Right lobe of liver (tissue), 4 donors: Measurements from ENCODE around the gene SRCIN1.

Experiments
- POLR2A ChIP-seq: fragments of 450-650 bp; IDR thresholded peaks from one replicate; pipeline ENCODE4 v1.6.1; 2017; ENCODE audit warnings: antibody characterized with exemption, mild to moderate bottlenecking
- TF ChIP-seq, protein P1 (sequence below), 4 donors: fragments of 200-600 bp in 3 of 4; fragments of 450-650 bp in 1 of 4; IDR thresholded peaks; one replicate each; pipeline versions ENCODE4 v1.5.1 to v1.8.0; 2016 to 2022; ENCODE audit warnings: antibody characterized with exemption in 4 of 4, mild to moderate bottlenecking in 2 of 4
- donor health status: DM: no; HTN: no; CAD: no.
- donor health status: DM: no; HTN: no; CAD: no.
- donor health status: DM: no; HTN: yes; CAD: no.

DNA sequence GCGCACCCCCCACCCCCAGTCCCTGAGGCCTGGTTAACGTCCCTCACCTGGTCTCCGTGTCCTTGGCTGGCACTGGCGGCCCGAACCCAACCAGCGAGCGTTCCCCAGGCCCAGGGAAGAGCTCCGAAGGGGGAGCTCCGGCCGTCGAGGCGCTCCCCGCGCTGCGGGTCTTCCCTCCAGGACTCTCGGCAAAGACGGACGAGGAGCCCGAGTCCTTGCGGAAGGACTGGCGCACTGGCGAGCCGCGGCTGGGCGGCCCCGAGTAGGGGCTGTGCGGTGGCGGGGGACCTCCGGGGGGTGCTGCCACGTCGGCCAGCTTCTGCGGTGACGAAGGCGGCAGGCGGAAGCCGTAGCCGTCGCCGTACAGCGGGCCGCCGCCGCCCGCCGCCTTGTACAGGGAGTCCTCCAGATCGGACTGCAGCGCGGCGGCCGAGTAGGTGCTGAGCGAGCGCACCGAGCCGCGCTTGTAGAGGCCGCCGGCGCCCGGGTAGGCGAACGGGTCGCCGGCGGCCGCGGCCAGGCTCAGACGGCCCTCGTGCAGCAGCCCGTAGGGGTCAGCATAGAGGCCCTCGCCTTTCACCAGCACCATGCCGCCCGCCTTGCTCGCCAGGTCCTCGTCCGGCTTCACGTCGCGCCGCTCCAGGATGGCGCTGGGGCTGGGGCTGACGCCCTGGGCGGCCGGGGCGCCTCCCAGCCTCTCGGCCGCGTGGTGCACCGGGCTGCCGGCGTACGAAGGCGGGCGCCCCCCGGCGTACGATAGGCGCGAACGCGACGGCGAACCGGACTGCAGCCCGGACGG lies 44.1 kb downstream of the SRCIN1 start:
- TF ChIP-seq, protein P1, sequence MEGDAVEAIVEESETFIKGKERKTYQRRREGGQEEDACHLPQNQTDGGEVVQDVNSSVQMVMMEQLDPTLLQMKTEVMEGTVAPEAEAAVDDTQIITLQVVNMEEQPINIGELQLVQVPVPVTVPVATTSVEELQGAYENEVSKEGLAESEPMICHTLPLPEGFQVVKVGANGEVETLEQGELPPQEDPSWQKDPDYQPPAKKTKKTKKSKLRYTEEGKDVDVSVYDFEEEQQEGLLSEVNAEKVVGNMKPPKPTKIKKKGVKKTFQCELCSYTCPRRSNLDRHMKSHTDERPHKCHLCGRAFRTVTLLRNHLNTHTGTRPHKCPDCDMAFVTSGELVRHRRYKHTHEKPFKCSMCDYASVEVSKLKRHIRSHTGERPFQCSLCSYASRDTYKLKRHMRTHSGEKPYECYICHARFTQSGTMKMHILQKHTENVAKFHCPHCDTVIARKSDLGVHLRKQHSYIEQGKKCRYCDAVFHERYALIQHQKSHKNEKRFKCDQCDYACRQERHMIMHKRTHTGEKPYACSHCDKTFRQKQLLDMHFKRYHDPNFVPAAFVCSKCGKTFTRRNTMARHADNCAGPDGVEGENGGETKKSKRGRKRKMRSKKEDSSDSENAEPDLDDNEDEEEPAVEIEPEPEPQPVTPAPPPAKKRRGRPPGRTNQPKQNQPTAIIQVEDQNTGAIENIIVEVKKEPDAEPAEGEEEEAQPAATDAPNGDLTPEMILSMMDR (IDR thresholded peaks at IDR 0.05): no peak
- TF ChIP-seq POLR2A: no peak
